GM12892 (cell line): ENCODE results near the gene CD247.
A peak's percentile ranks its signal among the peaks of the same experiment; 100 is the strongest.

Experiments used
- DNase-seq: peaks from one replicate; pipeline ENCODE4 v3.0.0; 2011; ENCODE audit not compliant: insufficient read length
- FAIRE-seq: peaks from 2 replicates; lab custom pipeline; 2011; peaks lifted over from hg19 to GRCh38; lab: Jason Lieb, UNC
- POLR2A ChIP-seq: IDR thresholded peaks from 2 replicates; pipeline ENCODE4 v1.6.1; 2011; ENCODE audit warnings: low read depth, low read length, control low read depth
- POLR2AphosphoS5 ChIP-seq: IDR thresholded peaks from 2 replicates; pipeline ENCODE4 v1.6.1; 2011; ENCODE audit warnings: low read depth, low read length, control low read depth
- TAF1 ChIP-seq: IDR thresholded peaks from 2 replicates; pipeline ENCODE4 v1.6.1; 2011; ENCODE audit warnings: low read depth, mild to moderate bottlenecking, control low read depth, low read length, borderline replicate concordance

CD247 gene

GRCh38 chr1:167450843-167451242 is 67.5 kb downstream of the CD247 start:
- no peak for DNase-seq
- TF ChIP-seq POLR2A (no peak), POLR2AphosphoS5 (no peak), TAF1 (no peak)
- FAIRE-seq: no peak

- no peak for TF ChIP-seq TAF1
- no peak for TF ChIP-seq POLR2AphosphoS5
- TF ChIP-seq POLR2A: no peak
- FAIRE-seq (peak; percentile 21), DNase-seq (no peak)
Observed at GRCh38 chr1:167447521-167448136, 70.7 kb downstream of the CD247 start.

- TF ChIP-seq POLR2A (no peak), TAF1 (no peak), POLR2AphosphoS5 (no peak)
- FAIRE-seq (no peak), DNase-seq (no peak)
Observed at GRCh38 chr1:167446966-167447365, 71.4 kb downstream of the CD247 start.

GRCh38 chr1:167443757-167444156 is 74.6 kb downstream of the CD247 start:
- TF ChIP-seq POLR2AphosphoS5: no peak
- no peak for TF ChIP-seq POLR2A
- no peak for TF ChIP-seq TAF1

GRCh38 chr1:167442854-167443565 is 75.3 kb downstream of the CD247 start:
- DNase-seq (no peak), FAIRE-seq (no peak)
- TF ChIP-seq POLR2A: no peak
- no peak for TF ChIP-seq POLR2AphosphoS5
- no peak for TF ChIP-seq TAF1

More at GRCh38 chr1:167443757-167444156, 74.6 kb downstream of the CD247 start:
- no peak for FAIRE-seq
- DNase-seq: no peak

GRCh38 chr1:167442142-167442848 is 76.0 kb downstream of the CD247 start:
- DNase-seq (peak; percentile 85), FAIRE-seq (peak; percentile 87)
- no peak for TF ChIP-seq POLR2AphosphoS5
- TF ChIP-seq TAF1: no peak
- TF ChIP-seq POLR2A: no peak

- DNase-seq (no peak), FAIRE-seq (no peak)
- no peak for TF ChIP-seq POLR2AphosphoS5
- TF ChIP-seq POLR2A: no peak
- TF ChIP-seq TAF1: no peak
Observed at GRCh38 chr1:167441222-167441621, 77.1 kb downstream of the CD247 start.

- DNase-seq (no peak), FAIRE-seq (no peak)
- TF ChIP-seq POLR2A: no peak
- TF ChIP-seq TAF1: no peak
- TF ChIP-seq POLR2AphosphoS5: no peak
Observed at GRCh38 chr1:167440776-167441175, 77.6 kb downstream of the CD247 start.

GRCh38 chr1:167440345-167440744 is 78.0 kb downstream of the CD247 start:
- FAIRE-seq (no peak), DNase-seq (no peak)
- TF ChIP-seq TAF1 (no peak), POLR2AphosphoS5 (no peak), POLR2A (no peak)

- TF ChIP-seq TAF1 (no peak), POLR2AphosphoS5 (no peak), POLR2A (no peak)
- peak; percentile 54 for DNase-seq
- no peak for FAIRE-seq
Observed at GRCh38 chr1:167439301-167439988, 78.9 kb downstream of the CD247 start.
